GM20431 (cell line): ENCODE results near the gene EEFSEC.

Experiments used
- in situ Hi-C: fragments of 300-500 bp; cut with MseI, MboI; formaldehyde crosslinking; loops from one replicate; pipeline ENCODE4 v1.15.0; 2020; ENCODE audit warnings: low sequenced_read_pairs; ENCODE audit not compliant: unreplicated experiment

Gene EEFSEC

GRCh38 chr3:128153156-128154041 lies at the start of gene EEFSEC:
TSS of gene EEFSEC (plus strand) at chr3:128153481. CDS start at chr3:128153508, 27 bp downstream.
- in situ Hi-C loops = no loop called here

- in situ Hi-C loops = no loop called here
These were observed 45.4 kb upstream of the EEFSEC start for GRCh38 chr3:128107834-128108233.

GRCh38 chr3:128111147-128111546 lies 42.1 kb upstream of the EEFSEC start:
- in situ Hi-C loops = no loop called here

- in situ Hi-C loops = no loop called here
These were observed 40.8 kb upstream of the EEFSEC start for GRCh38 chr3:128112357-128112968.

- in situ Hi-C loops = no loop called here
These were observed 39.2 kb upstream of the EEFSEC start for GRCh38 chr3:128113817-128114794.

- in situ Hi-C loops = no loop called here
These were observed 31.3 kb upstream of the EEFSEC start for GRCh38 chr3:128122013-128122412.

- in situ Hi-C loops = no loop called here
These were observed 30.1 kb upstream of the EEFSEC start for GRCh38 chr3:128123156-128123537.

- in situ Hi-C loops = no loop called here
These were observed 29.5 kb upstream of the EEFSEC start, which contains the start of gene RUVBL1 for GRCh38 chr3:128123538-128124368. TSS of gene RUVBL1 (minus strand) at chr3:128123812. CDS start at chr3:128123724, 88 bp downstream.

GRCh38 chr3:128127236-128127635 lies 26.0 kb upstream of the EEFSEC start:
- in situ Hi-C loops = no loop called here

- in situ Hi-C loops = no loop called here
These were observed 25.0 kb upstream of the EEFSEC start for GRCh38 chr3:128128251-128128650.

- in situ Hi-C loops = no loop called here
These were observed 21.2 kb upstream of the EEFSEC start for GRCh38 chr3:128131897-128132646.

GRCh38 chr3:128133273-128133883 lies 19.9 kb upstream of the EEFSEC start:
- in situ Hi-C loops = no loop called here

GRCh38 chr3:128143496-128143895 lies 9.8 kb upstream of the EEFSEC start:
- in situ Hi-C loops = no loop called here

- in situ Hi-C loops = no loop called here
These were observed 8.6 kb upstream of the EEFSEC start for GRCh38 chr3:128144512-128145187.

GRCh38 chr3:128145279-128145678 lies 8.0 kb upstream of the EEFSEC start:
- in situ Hi-C loops = no loop called here

- in situ Hi-C loops = no loop called here
These were observed 7.1 kb upstream of the EEFSEC start for GRCh38 chr3:128146201-128146600.

- in situ Hi-C loops = no loop called here
These were observed 3.6 kb upstream of the EEFSEC start for GRCh38 chr3:128149650-128150049.
